ENCODE results near the gene CADM3.
A peak's percentile ranks its signal among the peaks of the same experiment; 100 is the strongest.

Gene CADM3

GRCh38 chr1:159175571-159175970 is 4.2 kb downstream of the CADM3 start:
- no peak for DNase-seq (ENCODE audit: low read depth)

- DNase-seq (ENCODE audit: low read depth) = peak; percentile 69
Measured at GRCh38 chr1:159177272-159177907, 6.0 kb downstream of the CADM3 start.

- no peak for DNase-seq (ENCODE audit: low read depth)
Measured at GRCh38 chr1:159179906-159180305, 8.5 kb downstream of the CADM3 start.

GRCh38 chr1:159180516-159180915 is 9.1 kb downstream of the CADM3 start:
- no peak for DNase-seq (ENCODE audit: low read depth)

- no peak for DNase-seq (ENCODE audit: low read depth)
Measured at GRCh38 chr1:159181328-159182024, 10.1 kb downstream of the CADM3 start.

- DNase-seq (ENCODE audit: low read depth) = no peak
Measured at GRCh38 chr1:159184201-159184600, 12.8 kb downstream of the CADM3 start.

GRCh38 chr1:159185121-159185520 is 13.7 kb downstream of the CADM3 start:
- DNase-seq (ENCODE audit: low read depth) = no peak

GRCh38 chr1:159187033-159187432 is 15.6 kb downstream of the CADM3 start:
- no peak for DNase-seq (ENCODE audit: low read depth)

GRCh38 chr1:159187647-159188374 is 16.4 kb downstream of the CADM3 start:
- DNase-seq (ENCODE audit: low read depth) = no peak

- DNase-seq (ENCODE audit: low read depth) = peak; percentile 54
Measured at GRCh38 chr1:159188375-159188788, 17.0 kb downstream of the CADM3 start.

GRCh38 chr1:159190441-159190840 is 19.0 kb downstream of the CADM3 start:
- DNase-seq (ENCODE audit: low read depth) = no peak

GRCh38 chr1:159196543-159196942 is 25.1 kb downstream of the CADM3 start:
- peak; percentile 8 for DNase-seq (ENCODE audit: low read depth)

GRCh38 chr1:159197561-159198557 is 26.4 kb downstream of the CADM3 start:
- DNase-seq (ENCODE audit: low read depth) = peak; percentile 72

- no peak for DNase-seq (ENCODE audit: low read depth)
Measured at GRCh38 chr1:159199901-159200300, 28.5 kb downstream of the CADM3 start.

- no peak for DNase-seq (ENCODE audit: low read depth)
Measured at GRCh38 chr1:159200769-159201168, 29.4 kb downstream of the CADM3 start.

GRCh38 chr1:159201642-159202041 is 30.2 kb downstream of the CADM3 start:
- no peak for DNase-seq (ENCODE audit: low read depth)

- no peak for DNase-seq (ENCODE audit: low read depth)
Measured at GRCh38 chr1:159203610-159204009, 32.2 kb downstream of the CADM3 start.

- DNase-seq (ENCODE audit: low read depth) = no peak
Measured at GRCh38 chr1:159204161-159205141, 33.0 kb downstream of the CADM3 start, which contains the start of gene ACKR1. Gene ACKR1 (plus strand): TSS chr1:159204875. CDS start chr1:159204960, 85 bp downstream.

GRCh38 chr1:159205225-159205624 is 33.8 kb downstream of the CADM3 start:
- DNase-seq (ENCODE audit: low read depth) = no peak

GRCh38 chr1:159206110-159206509 is 34.7 kb downstream of the CADM3 start:
- DNase-seq (ENCODE audit: low read depth) = no peak

- DNase-seq (ENCODE audit: low read depth) = no peak
Measured at GRCh38 chr1:159207080-159207479, 35.7 kb downstream of the CADM3 start.

Measured in iris pigment epithelial cell (primary cell).